HCT116 (cell line): ENCODE data around the gene HRH2. TPM values are rescaled to one million over a fixed set of nuclear protein-coding genes. Genes with fewer than 3 reads are reported as not detected.

ENCODE experiments used
- ATAC-seq: fragments of 200-7000 bp; cut with Tn5 transposase; 2 replicates; pipeline ENCODE4 v1.9.1; 2020; ENCODE audit warnings: mild to moderate bottlenecking, moderate library complexity
- BruUV-seq: library from RNA; stranded (reverse); fragments of 400-500 nt; replicated peaks from 2 replicates; lab custom pipeline; 2021; lab: Mats Ljungman, UMichigan
- CTCF ChIA-PET: fragments of 300-600 bp; sonication (Branson Sonifier 250); formaldehyde crosslinking; loops from one replicate; lab custom pipeline; 2021; ENCODE audit warnings: antibody characterized with exemption; lab: Charles Lee
- POLR2A ChIA-PET: fragments of 300-600, 350-600 bp; sonication (Branson Sonifier 250); formaldehyde crosslinking; loops from one replicate; lab custom pipeline; 2021; ENCODE audit warnings: antibody characterized with exemption; lab: Charles Lee
- RAD21 ChIA-PET, 2 experiments: fragments of 300-600 bp; sonication (Branson Sonifier 250); formaldehyde crosslinking; loops; one replicate each; lab custom pipeline; 2023; ENCODE audit warnings: low total read pairs in 2 of 2; ENCODE audit not compliant: uncharacterized antibody in 2 of 2, unreplicated experiment in 2 of 2, low non-redundant PET in 1 of 2; lab: Charles Lee
- DNase-seq: peaks from one replicate; pipeline ENCODE4 v3.0.0-alpha.2; 2010; ENCODE audit warnings: low read depth, low spot score
- H2AFZ ChIP-seq: fragments of 200-600 bp; shearing (Covaris generic), sonication (generic); 2 replicates; pipeline ENCODE4 v1.6.1; 2017; ENCODE audit warnings: low read depth, mixed run types, mixed read lengths, antibody characterized with exemption, low read length; ENCODE audit not compliant: poor library complexity, severe bottlenecking
- H3K27ac ChIP-seq: 2 replicates; pipeline ENCODE4 v1.5.1; 2012; ENCODE audit warnings: low read depth, low read length
- H3K27me3 ChIP-seq: fragments of 200-600 bp; sonication (generic); 2 replicates; pipeline ENCODE4 v1.6.1; 2016; ENCODE audit warnings: mixed run types, low read length, mixed read lengths; ENCODE audit not compliant: insufficient read depth
- H3K36me3 ChIP-seq, 2 experiments: fragments of 200-500 bp in 1 of 2; fragments of 200-600 bp in 1 of 2; sonication (Bioruptor generic) in 1 of 2; sonication (generic) in 1 of 2; 2 replicates each; pipeline versions ENCODE4 v1.5.1 to v1.6.1; 2014 to 2016; ENCODE audit warnings: low read length in 2 of 2, inconsistent platforms in 1 of 2, mixed read lengths in 1 of 2, mixed run types in 1 of 2; ENCODE audit not compliant: insufficient read depth in 2 of 2, control insufficient read depth in 1 of 2
- H3K4me1 ChIP-seq, 2 experiments: fragments of 200-600 bp in 1 of 2; sonication (generic) in 1 of 2; 2 replicates each; pipeline versions ENCODE4 v1.5.1 to v1.6.1; 2012 to 2017; ENCODE audit warnings: low read length in 2 of 2, inconsistent platforms in 1 of 2, mild to moderate bottlenecking in 1 of 2, mixed read lengths in 1 of 2, mixed run types in 1 of 2, moderate library complexity in 1 of 2; ENCODE audit not compliant: insufficient read depth in 2 of 2, control insufficient read depth in 1 of 2
- H3K4me2 ChIP-seq: fragments of 200-600 bp; sonication (generic); 2 replicates; pipeline ENCODE4 v1.6.1; 2017; ENCODE audit warnings: mixed run types, low read length, mixed read lengths
- H3K4me3 ChIP-seq, 2 experiments: fragments of 200-600 bp in 1 of 2; sonication (generic) in 1 of 2; replicated peaks in 1 of 2; 2 replicates each; pipeline ENCODE4 v1.5.1; 2011 to 2016; ENCODE audit warnings: low read length in 2 of 2, control low read depth in 1 of 2, low read depth in 1 of 2, mild to moderate bottlenecking in 1 of 2, mixed read lengths in 1 of 2, mixed run types in 1 of 2
- H3K79me2 ChIP-seq: fragments of 200-600 bp; sonication (generic); 2 replicates; pipeline ENCODE4 v1.6.1; 2017; ENCODE audit warnings: mild to moderate bottlenecking, mixed run types, low read length, moderate library complexity, mixed read lengths; ENCODE audit not compliant: insufficient read depth
- H3K9ac ChIP-seq: fragments of 200-600 bp; sonication (generic); 2 replicates; pipeline ENCODE4 v1.6.1; 2016; ENCODE audit warnings: low read length, mixed read lengths
- H3K9me2 ChIP-seq: fragments of 200-600 bp; sonication (generic), shearing (Covaris generic); 2 replicates; pipeline ENCODE4 v1.6.1; 2017; ENCODE audit warnings: mixed run types, mild to moderate bottlenecking, moderate library complexity; ENCODE audit not compliant: insufficient read depth
- H3K9me3 ChIP-seq, 2 experiments: fragments of 200-500 bp in 1 of 2; fragments of 200-600 bp in 1 of 2; sonication (Bioruptor generic) in 1 of 2; sonication (generic) in 1 of 2; 2 replicates each; pipeline ENCODE4 v1.6.1; 2014 to 2017; ENCODE audit warnings: low read length in 2 of 2, mixed read lengths in 2 of 2, inconsistent platforms in 1 of 2, low read depth in 1 of 2, mild to moderate bottlenecking in 1 of 2, mixed run types in 1 of 2, moderate library complexity in 1 of 2; ENCODE audit not compliant: control insufficient read depth in 1 of 2, insufficient read depth in 1 of 2
- H4K20me1 ChIP-seq: fragments of 200-600 bp; sonication (generic), shearing (Covaris generic); 2 replicates; pipeline ENCODE4 v1.6.1; 2017; ENCODE audit warnings: mixed run types, mild to moderate bottlenecking, moderate library complexity; ENCODE audit not compliant: insufficient read depth
- EGR1 ChIP-seq: IDR thresholded peaks from 2 replicates; pipeline ENCODE4 v1.6.1; 2012; ENCODE audit warnings: low read depth
- ELF1 ChIP-seq: IDR thresholded peaks from 2 replicates; pipeline ENCODE4 v1.6.1; 2012; ENCODE audit warnings: low read depth, borderline replicate concordance
- EZH2phosphoT487 ChIP-seq: fragments of 200-600 bp; IDR thresholded peaks from 2 replicates; pipeline ENCODE4 v1.6.1; 2018; ENCODE audit warnings: antibody characterized with exemption, borderline replicate concordance
- JUND ChIP-seq: IDR thresholded peaks from 2 replicates; pipeline ENCODE4 v1.6.1; 2012
- MAX ChIP-seq: IDR thresholded peaks from 2 replicates; pipeline ENCODE4 v1.6.1; 2012
- POLR2AphosphoS5 ChIP-seq: IDR thresholded peaks from 2 replicates; pipeline ENCODE4 v1.6.1; 2011; ENCODE audit warnings: mild to moderate bottlenecking, low read depth, low read length, moderate library complexity
- RAD21 ChIP-seq: IDR thresholded peaks from 2 replicates; pipeline ENCODE4 v1.6.1; 2012; ENCODE audit warnings: low read depth, mild to moderate bottlenecking
- REST ChIP-seq: IDR thresholded peaks from 2 replicates; pipeline ENCODE4 v1.6.1; 2012; ENCODE audit warnings: low read depth
- SIN3A ChIP-seq: IDR thresholded peaks from 2 replicates; pipeline ENCODE4 v1.6.1; 2012; ENCODE audit warnings: low read depth
- TCF7L2 ChIP-seq: IDR thresholded peaks from 2 replicates; pipeline ENCODE4 v1.7.0; 2011; ENCODE audit warnings: borderline replicate concordance, inconsistent platforms; ENCODE audit not compliant: insufficient read depth, insufficient read length; ENCODE audit errors: extremely low read depth
- YY1 ChIP-seq: IDR thresholded peaks from 2 replicates; pipeline ENCODE4 v1.6.1; 2011; ENCODE audit warnings: low read length, low read depth, moderate library complexity, mild to moderate bottlenecking; ENCODE audit not compliant: insufficient replicate concordance; ENCODE audit errors: extremely low read depth
- ZFX ChIP-seq: fragments of 450-650 bp; IDR thresholded peaks from 2 replicates; pipeline ENCODE4 v1.6.1; 2017
- ZNF274 ChIP-seq: fragments of 200-500 bp; sonication (Bioruptor generic); IDR thresholded peaks from 2 replicates; pipeline ENCODE4 v1.6.1; 2014; ENCODE audit warnings: mild to moderate bottlenecking, low read depth, low read length, inconsistent platforms
- intact Hi-C: fragments of 100-400 bp; cut with micrococcal nuclease; formaldehyde crosslinking; loops from 2 replicates; pipeline ENCODE4 v1.10.0; 2022
- total RNA-seq: library from RNA; stranded (reverse); gene quantifications from one replicate; pipeline ENCODE4 v1.2.1, GENCODE V29; 2021; ENCODE audit not compliant: unreplicated experiment
- TF ChIP-seq, protein P1 (sequence below): IDR thresholded peaks from 2 replicates; pipeline ENCODE4 v1.6.1; 2012
- TF ChIP-seq, protein P2 (sequence below), 3 experiments: fragments of 200-600 bp in 1 of 3; sonication (generic) in 1 of 3; IDR thresholded peaks in 2 of 3; conservative IDR thresholded peaks in 1 of 3; 2 replicates each; pipeline ENCODE4 v1.5.1; 2012 to 2017; ENCODE audit warnings: low read depth in 2 of 3, low read length in 2 of 3, antibody characterized with exemption in 1 of 3, borderline replicate concordance in 1 of 3, control low read depth in 1 of 3, mild to moderate bottlenecking in 1 of 3, mixed read lengths in 1 of 3, mixed run types in 1 of 3, moderate library complexity in 1 of 3; ENCODE audit not compliant: insufficient read depth in 1 of 3

HRH2 gene
- total RNA-seq, 1 experiment from 2014 or later = 0.12 TPM

GRCh38 chr5:175628668-175629067 lies 29.2 kb upstream of the HRH2 start:
- DNase-seq (no peak), ATAC-seq (no peak)
- Histone ChIP-seq H3K27ac (no peak overlapping the region), H4K20me1 (no peaks in the 10 kb centered on the region), H3K4me3 (no peak overlapping the region), H3K9ac (no peak overlapping the region), H3K4me2 (no peak overlapping the region), H3K36me3 (no peaks in the 10 kb centered on the region), H3K27me3 (no peaks in the 10 kb centered on the region), H2AFZ (no peak overlapping the region), H3K4me1 (no peaks in the 10 kb centered on the region), H3K9me2 (no peaks in the 10 kb centered on the region), H3K9me3 (peaks cover 0 to 7% of the 10 kb centered on the region in 2 experiments; a peak in 1 of 4 replicates), H3K79me2 (no peaks in the 10 kb centered on the region)
- ChIA-PET CTCF (no interaction called here), RAD21 (no interaction called here), POLR2A (no interaction called here)
- TF ChIP-seq MAX = no peak
- no peak for TF ChIP-seq ELF1
- TF ChIP-seq TCF7L2 = no peak
- TF ChIP-seq ZNF274 = no peak
- no peak for TF ChIP-seq JUND
- no peak for TF ChIP-seq EGR1
- TF ChIP-seq POLR2AphosphoS5 = no peak
- no peak for TF ChIP-seq ZFX
- no peak for TF ChIP-seq YY1
- BruUV-seq = no TSS peak
- intact Hi-C loops = no loop called here

- ChIA-PET POLR2A (no interaction called here), CTCF (no interaction called here), RAD21 (no interaction called here)
- ATAC-seq (no peak), DNase-seq (no peak)
- H3K4me2 ChIP-seq = no peak overlapping the region
- H3K4me3 ChIP-seq = no peak overlapping the region
- no peak overlapping the region for H3K9ac ChIP-seq
- no peaks in the 10 kb centered on the region for H3K27me3 ChIP-seq
- H3K36me3 ChIP-seq = no peaks in the 10 kb centered on the region
- H3K79me2 ChIP-seq = no peaks in the 10 kb centered on the region
- intact Hi-C loops = no loop called here
- H3K9me3 ChIP-seq = peaks cover 0 to 7% of the 10 kb centered on the region in 2 experiments; a peak in 1 of 4 replicates
- no peaks in the 10 kb centered on the region for H4K20me1 ChIP-seq
- H3K9me2 ChIP-seq = no peaks in the 10 kb centered on the region
- BruUV-seq = no TSS peak
- H3K27ac ChIP-seq = no peak overlapping the region
- no peaks in the 10 kb centered on the region for H3K4me1 ChIP-seq
- H2AFZ ChIP-seq = no peak overlapping the region
- TF ChIP-seq YY1 (no peak), RAD21 (no peak), REST (no peak), ELF1 (no peak), EZH2phosphoT487 (no peak), EGR1 (no peak), TCF7L2 (no peak), SIN3A (no peak), POLR2AphosphoS5 (no peak)
- TF ChIP-seq, protein P1, sequence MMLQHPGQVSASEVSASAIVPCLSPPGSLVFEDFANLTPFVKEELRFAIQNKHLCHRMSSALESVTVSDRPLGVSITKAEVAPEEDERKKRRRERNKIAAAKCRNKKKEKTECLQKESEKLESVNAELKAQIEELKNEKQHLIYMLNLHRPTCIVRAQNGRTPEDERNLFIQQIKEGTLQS = no peak
- TF ChIP-seq, protein P2, sequence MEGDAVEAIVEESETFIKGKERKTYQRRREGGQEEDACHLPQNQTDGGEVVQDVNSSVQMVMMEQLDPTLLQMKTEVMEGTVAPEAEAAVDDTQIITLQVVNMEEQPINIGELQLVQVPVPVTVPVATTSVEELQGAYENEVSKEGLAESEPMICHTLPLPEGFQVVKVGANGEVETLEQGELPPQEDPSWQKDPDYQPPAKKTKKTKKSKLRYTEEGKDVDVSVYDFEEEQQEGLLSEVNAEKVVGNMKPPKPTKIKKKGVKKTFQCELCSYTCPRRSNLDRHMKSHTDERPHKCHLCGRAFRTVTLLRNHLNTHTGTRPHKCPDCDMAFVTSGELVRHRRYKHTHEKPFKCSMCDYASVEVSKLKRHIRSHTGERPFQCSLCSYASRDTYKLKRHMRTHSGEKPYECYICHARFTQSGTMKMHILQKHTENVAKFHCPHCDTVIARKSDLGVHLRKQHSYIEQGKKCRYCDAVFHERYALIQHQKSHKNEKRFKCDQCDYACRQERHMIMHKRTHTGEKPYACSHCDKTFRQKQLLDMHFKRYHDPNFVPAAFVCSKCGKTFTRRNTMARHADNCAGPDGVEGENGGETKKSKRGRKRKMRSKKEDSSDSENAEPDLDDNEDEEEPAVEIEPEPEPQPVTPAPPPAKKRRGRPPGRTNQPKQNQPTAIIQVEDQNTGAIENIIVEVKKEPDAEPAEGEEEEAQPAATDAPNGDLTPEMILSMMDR (IDR thresholded peaks at IDR 0.05 in 2 of 3, conservative IDR thresholded peaks at IDR 0.05 in 1 of 3; ENCODE audit: borderline replicate concordance in 1 of 3, insufficient read depth in 1 of 3, low read depth in 2 of 3, low read length in 2 of 3) = no peak
Measured at GRCh38 chr5:175629261-175629660, 28.6 kb upstream of the HRH2 start.
